Stimulated activated CD4-positive, alpha-beta T cell treated with anti-CD3 and anti-CD28 coated beads, Interleukin-2, amount 100 ng/mL, for 48 hours (primary cell): ENCODE results near the gene TMEM18.
A peak's percentile ranks its signal among the peaks of the same experiment; 100 is the strongest.
"Not testable (repeated sequence)": the region's sequence is repeated elsewhere in the genome, so short reads cannot be mapped to it uniquely, and the experiment has no call there.

Experiments
- DNase-seq, 2 donors: peaks; one replicate each; pipeline ENCODE4 v3.0.0-alpha.2; 2020

TMEM18 gene

DNA sequence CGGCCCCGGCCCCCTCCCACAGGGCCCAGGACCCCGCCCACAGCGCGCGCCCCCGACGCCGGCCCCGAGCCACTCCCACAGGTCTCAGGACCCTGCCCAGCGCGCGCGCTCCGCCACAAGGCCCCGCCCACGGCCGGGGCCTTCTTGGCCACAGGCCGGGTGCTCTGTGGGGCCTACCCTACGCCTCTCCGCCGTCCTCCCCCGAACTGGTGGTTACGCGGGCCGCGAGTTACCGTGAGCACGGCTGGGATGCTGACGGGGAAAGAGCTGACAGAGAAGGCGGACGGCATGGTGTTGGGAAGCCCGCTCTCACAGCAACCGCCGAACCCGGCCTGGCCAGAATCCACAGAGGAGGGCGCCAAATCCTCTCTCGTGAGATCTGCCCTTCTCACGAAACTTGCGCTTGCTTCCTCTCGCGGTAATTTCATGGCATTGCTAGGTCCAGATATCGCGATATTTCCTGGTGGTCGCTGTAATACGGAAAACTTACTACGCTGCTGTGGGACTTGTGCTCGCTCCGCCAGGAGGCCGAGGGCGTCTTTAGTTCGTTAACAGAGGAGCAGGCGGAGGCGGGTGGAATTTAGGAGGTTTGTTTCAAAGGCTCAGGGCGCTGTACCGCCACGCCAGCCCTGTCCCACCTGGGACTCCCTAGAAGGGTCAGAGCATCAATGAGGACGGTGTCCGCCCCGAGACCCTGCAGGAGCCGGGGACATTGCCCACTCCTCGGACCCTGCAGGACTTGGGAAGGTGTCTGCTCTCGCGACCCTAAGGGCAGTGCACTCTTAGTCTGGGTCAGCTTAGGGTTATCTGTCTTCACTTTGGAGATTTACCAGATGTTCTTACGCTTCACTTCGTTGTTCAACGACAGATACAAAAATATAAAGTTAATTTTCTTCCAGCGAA, at the start of gene TMEM18:
TSS of gene TMEM18 (minus strand) at position 351 of the 903 bp plus-strand sequence. CDS start at position 290, 61 bp downstream.
- peak in 1 of 2 donors; percentile 88 for DNase-seq

GRCh38 chr2:726169-726568, 49.0 kb upstream of the TMEM18 start:
- no peak for DNase-seq

- no peak for DNase-seq
These were observed 48.3 kb upstream of the TMEM18 start for GRCh38 chr2:725468-725867.

DNA sequence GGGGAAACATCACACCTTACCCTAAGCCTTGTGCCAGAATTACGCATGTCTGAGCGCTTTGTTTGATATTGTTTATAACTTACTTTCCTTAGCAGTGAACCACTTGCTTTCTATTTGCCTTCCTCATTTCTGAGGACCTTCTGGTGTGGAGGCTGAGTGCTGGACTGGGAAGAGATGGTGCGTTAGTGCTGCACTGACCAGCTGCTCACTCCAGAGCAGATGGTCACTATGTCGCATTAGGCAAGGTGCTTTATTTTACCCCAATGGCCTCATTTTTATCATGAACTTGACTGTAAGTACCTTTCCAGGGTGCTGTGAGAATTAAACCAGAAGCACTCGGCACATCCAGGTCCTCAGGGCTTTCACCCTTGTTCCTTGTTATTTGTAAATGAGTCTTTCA, 46.6 kb upstream of the TMEM18 start:
- DNase-seq = no peak

- DNase-seq = no peak
These were observed 43.6 kb upstream of the TMEM18 start for GRCh38 chr2:720842-721241.

DNA sequence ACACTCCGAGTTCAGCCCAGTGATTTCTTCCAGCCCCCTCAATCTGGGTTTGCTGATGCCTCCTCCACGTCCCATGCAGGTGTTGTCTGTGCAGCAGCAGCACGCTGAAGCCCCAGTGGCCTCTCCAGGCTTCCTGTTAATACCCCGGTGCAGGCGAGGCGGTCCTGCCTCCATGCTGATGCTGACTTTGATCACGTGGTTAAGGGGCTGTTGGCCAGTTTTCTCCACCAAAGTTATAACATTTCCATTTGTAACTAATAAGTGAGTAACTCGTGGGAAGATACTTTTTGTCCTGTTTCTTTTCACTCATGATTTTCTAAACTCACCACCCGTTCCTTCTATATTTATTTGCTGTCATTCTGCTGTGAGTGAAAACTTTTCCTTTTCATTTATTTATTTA, 42.5 kb upstream of the TMEM18 start:
- no peak for DNase-seq

- DNase-seq = no peak
These were observed 42.0 kb upstream of the TMEM18 start for GRCh38 chr2:719191-719590.

DNA sequence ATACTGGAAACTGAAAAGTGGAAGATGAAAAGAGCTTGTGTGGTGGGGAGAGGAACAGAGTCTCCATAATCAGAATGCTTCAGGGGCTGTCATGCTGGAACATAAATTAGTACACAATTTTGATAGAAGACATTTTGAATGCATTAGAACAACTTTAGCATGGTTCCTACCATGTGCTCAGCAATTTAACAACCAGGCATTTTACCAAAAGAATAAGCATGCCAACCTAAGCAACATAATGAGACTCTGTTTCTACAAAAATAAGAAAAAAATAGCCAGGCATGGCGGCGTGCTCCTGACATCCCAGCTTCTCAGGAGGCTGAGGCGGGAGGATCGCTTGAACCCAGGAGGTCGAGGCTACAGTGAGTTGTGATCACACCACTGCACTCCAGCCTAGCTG, 40.5 kb upstream of the TMEM18 start:
- DNase-seq = no peak

- DNase-seq = no peak
These were observed 38.8 kb upstream of the TMEM18 start for GRCh38 chr2:715854-716560.

DNA sequence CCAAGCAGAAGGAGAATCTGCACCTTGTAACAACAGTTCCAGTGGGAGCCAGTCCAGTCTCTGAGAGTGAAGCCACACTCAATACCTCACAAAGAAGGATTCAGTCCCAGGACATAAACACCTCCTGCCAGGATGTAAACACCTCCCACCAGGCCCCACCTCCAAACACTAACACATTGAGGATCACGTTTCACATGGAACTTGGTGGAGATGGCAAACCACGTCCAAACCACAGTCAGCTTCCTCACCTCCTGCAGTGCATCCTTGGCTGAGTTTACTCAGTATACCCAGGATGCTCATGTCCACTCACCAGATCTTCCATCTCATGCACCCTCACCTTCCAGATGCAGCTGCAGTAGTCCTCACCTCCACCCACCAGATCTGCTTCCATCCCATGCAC, 37.8 kb upstream of the TMEM18 start:
- no peak for DNase-seq

DNA sequence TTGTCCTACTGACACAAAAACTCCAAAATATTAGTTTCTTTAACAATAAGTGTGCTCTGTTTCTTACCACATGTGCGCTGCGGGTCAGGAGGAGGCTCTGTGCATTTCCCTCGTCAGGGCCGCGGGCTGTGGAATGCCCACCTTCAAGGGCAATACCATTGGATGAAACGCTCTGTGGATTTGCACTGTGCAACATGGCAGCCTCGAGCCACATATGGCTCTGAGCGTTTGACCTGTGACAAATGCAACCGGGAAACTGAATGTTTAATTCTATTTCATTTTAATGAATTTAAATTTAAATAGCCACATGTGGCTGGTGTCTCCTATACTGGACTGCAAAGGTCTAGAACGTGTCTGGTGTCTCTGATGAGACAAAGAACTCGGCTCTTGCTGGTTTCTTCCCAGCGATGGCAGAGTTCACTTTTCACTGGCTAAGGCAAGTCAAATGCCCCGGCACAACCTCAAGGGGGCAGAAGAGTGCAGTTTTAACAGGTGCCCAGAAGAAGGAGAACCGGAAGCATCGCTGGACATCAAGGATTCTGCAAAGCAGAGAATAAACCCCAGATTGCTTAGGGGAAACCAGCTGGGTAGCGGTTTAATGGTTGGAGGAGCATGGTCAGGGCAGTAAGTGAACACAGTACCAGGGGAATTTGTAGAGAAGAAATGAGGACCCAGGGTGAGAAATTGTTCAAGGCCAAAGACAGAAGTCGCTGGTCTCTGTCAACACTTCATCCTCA, 37.0 kb upstream of the TMEM18 start:
- peak; percentile 27 to 44 for DNase-seq

DNA sequence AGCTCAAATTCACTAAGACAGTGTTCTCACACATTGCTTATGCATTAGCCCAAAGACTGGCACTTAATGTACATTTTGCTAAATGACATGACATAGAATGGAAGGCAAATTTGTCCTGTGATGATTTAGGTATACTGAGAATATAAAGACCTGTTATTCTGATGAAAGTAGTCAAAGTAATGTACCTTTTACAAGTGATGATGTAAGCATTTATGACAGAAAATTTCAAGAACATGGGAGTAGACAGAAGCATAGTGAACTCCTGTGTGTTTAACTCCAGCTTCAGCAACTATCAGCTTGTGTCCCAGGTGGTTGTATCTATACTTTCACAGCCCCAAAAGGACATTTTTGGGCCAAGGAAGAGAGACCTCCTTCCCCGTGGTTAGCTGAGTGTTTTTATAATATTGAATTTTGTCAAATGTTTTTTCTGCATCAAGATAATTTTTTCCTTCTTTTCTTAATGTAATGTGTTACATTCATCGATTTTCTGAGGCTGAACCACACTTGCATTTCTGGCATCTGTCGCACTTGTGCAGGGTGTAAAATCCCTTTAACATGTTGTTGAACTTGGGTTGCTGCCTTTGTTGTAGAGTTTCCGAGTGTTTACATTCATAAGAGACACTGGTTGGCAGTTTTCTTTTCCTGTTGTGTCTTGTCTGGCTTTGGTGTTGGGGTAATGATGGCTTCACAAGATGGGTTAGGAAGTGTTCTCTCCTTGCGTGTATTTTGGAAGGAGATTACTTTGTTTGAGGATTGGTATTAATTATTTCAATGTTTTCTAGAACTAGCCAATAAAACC, 33.9 kb upstream of the TMEM18 start:
- DNase-seq = no peak

- DNase-seq = no peak
These were observed 32.0 kb upstream of the TMEM18 start for GRCh38 chr2:709138-709765.

DNA sequence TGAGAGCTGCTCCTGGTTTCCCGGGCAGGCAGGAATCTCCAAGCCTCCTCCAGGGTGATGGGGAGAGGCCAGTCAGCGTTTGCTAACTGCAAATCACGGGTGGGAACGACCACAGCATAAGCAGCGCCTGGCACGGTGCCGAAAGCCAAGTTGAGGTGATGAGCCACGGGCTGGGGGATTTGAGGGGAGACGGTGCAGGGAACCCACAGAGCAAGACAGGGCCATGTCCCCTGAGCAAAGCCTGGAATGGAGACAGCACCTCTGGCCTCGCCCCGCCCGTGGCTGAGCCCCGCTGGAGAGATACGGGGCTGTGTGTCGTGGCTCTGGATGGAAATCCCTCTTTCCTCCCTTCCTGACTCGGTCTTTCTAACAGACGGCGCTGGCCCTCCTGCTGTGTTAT, 31.5 kb upstream of the TMEM18 start:
- no peak for DNase-seq

DNA sequence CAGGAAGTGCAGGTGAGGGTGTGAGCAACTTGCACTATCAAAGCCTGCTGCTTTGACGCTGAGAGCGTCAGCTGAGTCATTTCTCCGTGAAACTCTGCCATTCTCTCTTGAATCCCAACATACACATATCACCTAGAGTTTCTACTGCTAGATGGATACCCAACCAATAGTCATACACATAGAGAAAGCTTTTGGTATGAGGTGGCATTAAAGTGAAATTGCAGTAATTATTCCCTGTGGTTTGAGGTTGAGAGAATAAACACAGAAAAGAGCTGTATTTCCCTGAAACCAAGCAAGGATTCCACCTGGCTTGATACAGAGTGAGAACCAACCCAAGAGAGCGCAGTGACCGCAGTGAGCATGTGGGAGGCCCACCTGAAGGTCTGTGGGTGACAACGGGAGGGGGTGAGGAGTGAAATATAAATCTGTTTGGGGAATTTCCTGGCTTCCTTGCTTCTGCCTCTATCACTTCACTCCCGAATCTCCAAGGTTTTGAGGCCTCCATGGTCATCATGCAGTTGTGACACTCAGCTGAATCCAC, 28.8 kb upstream of the TMEM18 start:
- peak in 1 of 2 donors; percentile 19 for DNase-seq

DNA sequence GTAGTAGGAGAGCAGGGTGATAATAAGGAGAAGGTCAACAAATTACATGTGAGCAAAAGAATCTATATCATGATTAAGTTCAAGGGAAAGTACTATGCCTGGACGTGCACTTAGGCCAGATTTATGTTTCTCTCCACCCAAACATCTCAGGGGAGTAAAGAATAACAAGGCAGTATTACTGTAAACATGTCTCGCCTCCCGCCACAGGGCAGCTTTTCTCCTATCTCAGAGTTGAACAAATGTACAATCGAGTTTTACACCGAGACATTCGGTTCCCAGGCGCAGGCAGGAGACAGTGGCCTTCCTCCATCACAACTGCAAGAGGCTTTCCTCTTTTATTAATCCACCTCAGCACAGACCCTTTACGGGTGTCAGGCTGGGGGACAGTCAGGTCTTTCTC, 25.6 kb upstream of the TMEM18 start:
- DNase-seq = not testable (repeated sequence)

- no peak for DNase-seq
These were observed 19.9 kb upstream of the TMEM18 start for GRCh38 chr2:696999-697627.

DNA sequence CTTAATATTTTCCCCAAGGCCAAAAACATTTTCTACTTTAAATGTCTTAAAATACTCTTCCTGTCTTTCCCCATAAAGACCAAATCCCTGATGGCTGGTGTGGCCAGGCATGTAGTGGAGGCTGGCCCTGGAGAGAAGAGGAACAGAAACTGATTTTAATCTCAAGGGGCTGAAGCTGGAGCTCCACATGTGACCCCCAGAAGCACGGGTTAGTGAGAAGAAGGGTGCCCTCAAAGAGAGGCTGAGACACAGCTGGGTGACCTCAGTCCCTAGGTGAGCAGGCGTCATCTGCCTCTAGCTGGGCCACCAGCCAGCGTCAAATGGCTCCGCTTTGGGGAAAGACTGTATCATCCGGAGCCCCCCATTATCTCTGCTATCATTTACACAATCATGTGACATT, 19.3 kb upstream of the TMEM18 start:
- no peak for DNase-seq

- DNase-seq = no peak
These were observed 17.8 kb upstream of the TMEM18 start for GRCh38 chr2:694906-695510.

- DNase-seq = no peak
These were observed 17.0 kb upstream of the TMEM18 start for GRCh38 chr2:694174-694573.

DNA sequence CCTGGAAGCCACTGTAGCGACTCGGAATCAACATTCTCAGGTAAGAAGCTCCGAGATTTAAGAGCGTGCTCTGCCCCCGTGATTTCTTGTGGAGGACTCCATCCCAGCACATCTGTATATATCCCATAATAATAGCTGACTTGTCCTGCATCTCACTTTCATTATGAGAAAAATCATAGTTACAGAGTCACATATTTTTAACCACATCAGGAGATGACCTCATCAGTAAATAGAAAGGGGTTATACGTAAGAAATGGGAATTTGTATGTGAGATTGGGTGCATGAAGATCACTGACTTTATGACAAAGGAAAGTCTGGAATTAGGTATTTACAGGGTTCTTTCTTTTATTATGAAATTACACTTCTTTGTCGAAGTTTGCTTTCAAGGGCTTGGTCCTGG, 16.4 kb upstream of the TMEM18 start:
- no peak for DNase-seq
